ENCODE data around the gene NTM. TPM values are rescaled to one million over a fixed set of nuclear protein-coding genes. Genes with fewer than 3 reads are reported as not detected.

NTM gene
- total and polyA plus RNA-seq, 8 donors, result 0.04 to 4.4 (median 0.50) TPM

DNA sequence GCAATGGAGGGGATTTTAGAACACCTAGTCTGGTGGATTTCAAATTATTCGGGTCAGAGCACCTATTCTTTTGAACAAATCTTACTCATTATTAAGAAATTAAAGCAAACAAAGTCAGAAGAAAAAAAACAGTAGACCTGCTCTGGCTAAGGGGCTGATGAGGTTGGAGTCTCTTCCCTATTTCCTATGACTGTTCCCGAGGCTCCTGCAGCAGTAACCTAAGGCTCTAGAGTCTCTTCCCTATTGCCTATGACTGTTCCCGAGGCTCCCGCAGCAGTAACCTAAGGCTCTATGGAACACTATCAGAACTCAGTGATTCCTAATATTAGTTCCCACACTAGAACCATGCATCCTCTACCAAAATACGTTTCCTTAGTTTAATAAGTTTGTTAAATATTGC, 607.9 kb downstream of the NTM start:
- H3K36me3 ChIP-seq, result no peaks in the 10 kb centered on the region
- intact Hi-C loops (cut with DNase I), result no loop called here
- no peak for ATAC-seq
- no peaks in the 10 kb centered on the region for H3K4me1 ChIP-seq
- no peak for DNase-seq
- TF ChIP-seq, protein P1, sequence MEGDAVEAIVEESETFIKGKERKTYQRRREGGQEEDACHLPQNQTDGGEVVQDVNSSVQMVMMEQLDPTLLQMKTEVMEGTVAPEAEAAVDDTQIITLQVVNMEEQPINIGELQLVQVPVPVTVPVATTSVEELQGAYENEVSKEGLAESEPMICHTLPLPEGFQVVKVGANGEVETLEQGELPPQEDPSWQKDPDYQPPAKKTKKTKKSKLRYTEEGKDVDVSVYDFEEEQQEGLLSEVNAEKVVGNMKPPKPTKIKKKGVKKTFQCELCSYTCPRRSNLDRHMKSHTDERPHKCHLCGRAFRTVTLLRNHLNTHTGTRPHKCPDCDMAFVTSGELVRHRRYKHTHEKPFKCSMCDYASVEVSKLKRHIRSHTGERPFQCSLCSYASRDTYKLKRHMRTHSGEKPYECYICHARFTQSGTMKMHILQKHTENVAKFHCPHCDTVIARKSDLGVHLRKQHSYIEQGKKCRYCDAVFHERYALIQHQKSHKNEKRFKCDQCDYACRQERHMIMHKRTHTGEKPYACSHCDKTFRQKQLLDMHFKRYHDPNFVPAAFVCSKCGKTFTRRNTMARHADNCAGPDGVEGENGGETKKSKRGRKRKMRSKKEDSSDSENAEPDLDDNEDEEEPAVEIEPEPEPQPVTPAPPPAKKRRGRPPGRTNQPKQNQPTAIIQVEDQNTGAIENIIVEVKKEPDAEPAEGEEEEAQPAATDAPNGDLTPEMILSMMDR (IDR thresholded peaks at IDR 0.05), result no peak
- H3K4me3 ChIP-seq, result no peak overlapping the region
- no peaks in the 10 kb centered on the region for H3K9me3 ChIP-seq
- no peak overlapping the region for H3K27ac ChIP-seq
- H3K27me3 ChIP-seq, result no peaks in the 10 kb centered on the region
- 54 to 60% methylated on average over 5 of the region's 5 CpGs for WGBS, 2 donors
- no peak for FAIRE-seq

DNA sequence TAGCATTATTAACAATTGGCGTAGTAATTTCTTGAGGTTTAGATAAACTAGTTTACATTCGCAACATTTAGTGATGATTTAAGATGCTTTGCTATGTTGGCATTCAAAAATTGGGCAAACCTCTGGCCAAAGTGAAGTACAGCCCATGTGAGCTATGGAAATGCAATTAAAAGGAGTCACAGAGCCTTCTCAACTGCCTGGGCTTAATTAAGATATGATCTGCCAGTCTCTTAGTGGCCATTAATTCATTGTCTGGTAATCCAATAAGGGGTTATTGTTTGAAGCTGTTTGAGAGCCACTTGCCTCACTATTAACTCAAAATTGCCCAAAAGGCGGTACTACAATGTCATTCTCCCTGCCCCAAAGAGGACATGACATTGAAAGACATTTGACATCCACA, 608.9 kb downstream of the NTM start:
- DNase-seq (no peak), FAIRE-seq (no peak), ATAC-seq (no peak)
- Histone ChIP-seq H3K9me3 (no peaks in the 10 kb centered on the region), H3K27ac (no peak overlapping the region), H3K4me3 (no peak overlapping the region), H3K36me3 (no peaks in the 10 kb centered on the region), H3K4me1 (no peaks in the 10 kb centered on the region), H3K27me3 (no peaks in the 10 kb centered on the region)
- TF ChIP-seq, protein P1 (IDR thresholded peaks at IDR 0.05), result no peak
- intact Hi-C loops (cut with DNase I), result no loop called here
- 73 to 81% methylated on average over 3 of the region's 3 CpGs for WGBS, 2 donors

DNA sequence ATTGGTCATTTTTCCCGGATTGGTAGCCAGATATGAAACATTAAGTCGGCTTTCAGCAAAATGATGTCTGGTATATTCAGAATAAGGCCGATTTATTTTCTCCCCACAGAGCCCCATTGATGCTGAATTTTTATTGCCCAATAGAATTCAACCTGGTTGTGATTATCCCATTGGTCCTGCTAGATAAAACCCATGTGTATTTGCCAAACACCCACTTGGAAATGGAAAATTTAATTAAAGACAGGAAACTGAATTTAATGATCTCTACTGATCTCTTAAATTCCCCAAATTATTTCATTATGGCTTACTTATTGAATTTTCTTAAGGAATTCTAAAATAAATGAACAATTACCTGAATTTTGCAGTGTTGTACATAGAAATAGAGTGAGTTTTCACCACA, 609.8 kb downstream of the NTM start:
- H3K4me1 ChIP-seq, result no peaks in the 10 kb centered on the region
- no peak for ATAC-seq
- H3K27ac ChIP-seq, result no peak overlapping the region
- FAIRE-seq, result no peak
- no peaks in the 10 kb centered on the region for H3K9me3 ChIP-seq
- TF ChIP-seq, protein P1 (IDR thresholded peaks at IDR 0.05), result no peak
- no peaks in the 10 kb centered on the region for H3K27me3 ChIP-seq
- no peak for DNase-seq
- H3K36me3 ChIP-seq, result no peaks in the 10 kb centered on the region
- intact Hi-C loops (cut with DNase I), result no loop called here
- 60 to 77% methylated on average over 3 of the region's 3 CpGs for WGBS, 2 donors
- H3K4me3 ChIP-seq, result no peak overlapping the region

DNA sequence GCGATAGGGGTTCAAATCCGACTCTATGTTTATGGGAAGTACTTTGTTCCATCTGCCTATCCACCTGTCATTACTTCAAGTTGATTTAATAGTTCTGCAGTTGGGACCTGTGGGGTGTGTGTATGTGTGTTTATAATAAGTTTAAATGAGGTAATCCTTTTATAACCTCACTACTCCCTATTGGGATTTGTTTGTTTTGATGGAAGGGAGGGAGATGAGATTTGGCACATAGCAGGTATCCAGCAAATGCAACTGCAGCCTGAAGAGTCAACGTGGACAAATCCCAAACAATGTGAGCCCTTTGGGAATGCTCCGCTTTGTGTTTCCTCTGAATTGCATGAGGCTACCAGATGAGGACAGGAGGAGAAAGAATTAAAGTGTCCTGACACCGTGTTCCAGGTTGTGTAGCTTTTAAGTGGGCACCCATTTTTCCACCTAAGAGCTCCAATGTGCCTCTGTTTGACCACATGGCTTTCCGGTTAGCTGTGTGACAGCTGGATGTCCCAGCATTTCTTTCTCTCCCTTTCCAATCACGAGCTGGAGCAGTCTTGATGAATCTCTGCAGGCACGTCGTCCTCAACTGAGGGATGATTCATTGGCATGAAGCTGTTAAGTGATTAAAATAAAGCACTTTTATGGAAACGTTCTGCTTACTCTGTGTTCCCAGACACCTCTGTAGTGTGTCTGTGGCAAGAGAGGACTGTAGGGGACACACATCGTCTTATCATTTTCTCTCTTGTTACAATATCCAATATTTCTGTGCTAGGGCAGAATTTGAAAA, 610.7 kb downstream of the NTM start:
- WGBS, 2 donors, result 56 to 63% methylated on average over 11 of the region's 11 CpGs
- H3K27me3 ChIP-seq, result no peaks in the 10 kb centered on the region
- no peak overlapping the region for H3K27ac ChIP-seq
- TF ChIP-seq, protein P1 (IDR thresholded peaks at IDR 0.05), result no peak
- intact Hi-C loops (cut with DNase I), result no loop called here
- H3K36me3 ChIP-seq, result no peaks in the 10 kb centered on the region
- no peaks in the 10 kb centered on the region for H3K4me1 ChIP-seq
- no peak for ATAC-seq
- H3K9me3 ChIP-seq, result no peaks in the 10 kb centered on the region
- no peak for FAIRE-seq
- no peak for DNase-seq
- H3K4me3 ChIP-seq, result no peak overlapping the region

DNA sequence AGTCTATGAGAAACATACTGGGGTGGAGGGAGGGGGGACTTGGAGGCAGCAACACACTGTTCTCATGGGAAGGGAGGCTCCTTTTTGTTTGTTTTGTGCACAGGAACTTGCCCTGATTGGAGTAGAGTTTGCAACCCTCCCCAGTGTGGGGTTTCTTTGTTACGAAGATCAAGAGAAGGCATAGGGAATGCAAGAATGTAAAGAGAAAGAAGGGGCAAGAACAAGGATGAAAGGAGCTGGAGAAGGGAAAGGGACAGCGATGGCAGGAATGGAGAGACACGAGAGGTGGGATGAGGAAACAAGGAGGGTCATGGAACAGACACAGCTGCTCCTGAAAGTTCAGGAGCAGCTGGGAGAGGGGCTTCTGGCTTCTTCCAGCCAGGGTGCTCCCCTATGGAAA, 611.7 kb downstream of the NTM start:
- TF ChIP-seq, protein P1 (IDR thresholded peaks at IDR 0.05), result no peak
- ATAC-seq, result no peak

More for the DNA sequence above, 611.7 kb downstream of the NTM start:
- Histone ChIP-seq H3K27ac (no peak overlapping the region), H3K27me3 (no peaks in the 10 kb centered on the region), H3K9me3 (no peaks in the 10 kb centered on the region), H3K4me3 (no peak overlapping the region), H3K36me3 (no peaks in the 10 kb centered on the region), H3K4me1 (no peaks in the 10 kb centered on the region)
- no peak for FAIRE-seq
- 18 to 22% methylated on average over 3 of the region's 3 CpGs for WGBS, 2 donors
- no peak for DNase-seq
- intact Hi-C loops (cut with DNase I), result no loop called here
